HEK293T (cell line): Measurements from ENCODE around the gene MTERF4.

ENCODE experiments used
- CTCF ChIA-PET: fragments of 350-600 bp; formaldehyde crosslinking; extraction: SDS; loops from one replicate; lab custom pipeline; 2021; ENCODE audit warnings: antibody characterized with exemption, inconsistent platforms; lab: Yijun Ruan, JAX
- POLR2A ChIA-PET: fragments of 350-600 bp; formaldehyde crosslinking; extraction: SDS; loops from one replicate; lab custom pipeline; 2020; ENCODE audit warnings: antibody characterized with exemption, inconsistent platforms; lab: Yijun Ruan, JAX
- DNase-seq: peaks from one replicate; pipeline ENCODE4 v3.0.0; 2012; ENCODE audit warnings: mixed read lengths; ENCODE audit errors: extremely low spot score
- ARNT ChIP-seq: fragments of 450-650 bp; IDR thresholded peaks from 2 replicates; pipeline ENCODE4 v1.6.1; 2017; ENCODE audit warnings: mild to moderate bottlenecking
- BHLHE40 ChIP-seq: fragments of 450-650 bp; IDR thresholded peaks from 2 replicates; pipeline ENCODE4 v1.6.1; 2016; ENCODE audit warnings: mild to moderate bottlenecking, moderate library complexity, borderline replicate concordance
- CTBP1 ChIP-seq: fragments of 450-650 bp; IDR thresholded peaks from 2 replicates; pipeline ENCODE4 v1.6.1; 2016; ENCODE audit warnings: borderline replicate concordance
- ELF4 ChIP-seq: fragments of 450-650 bp; IDR thresholded peaks from 2 replicates; pipeline ENCODE4 v1.6.1; 2017; ENCODE audit warnings: antibody characterized with exemption
- FOXA1 ChIP-seq: fragments of 450-650 bp; IDR thresholded peaks from 2 replicates; pipeline ENCODE4 v1.6.1; 2016; ENCODE audit warnings: mild to moderate bottlenecking
- FOXK2 ChIP-seq: fragments of 450-650 bp; IDR thresholded peaks from 2 replicates; pipeline ENCODE4 v1.6.1; 2016; ENCODE audit warnings: mild to moderate bottlenecking
- FOXM1 ChIP-seq: fragments of 450-650 bp; IDR thresholded peaks from 2 replicates; pipeline ENCODE4 v1.6.1; 2017; ENCODE audit warnings: mild to moderate bottlenecking, borderline replicate concordance
- HDGF ChIP-seq: fragments of 450-650 bp; IDR thresholded peaks from 2 replicates; pipeline ENCODE4 v1.6.1; 2017; ENCODE audit warnings: antibody characterized with exemption, borderline replicate concordance
- L3MBTL2 ChIP-seq: fragments of 450-650 bp; conservative IDR thresholded peaks from 2 replicates; pipeline ENCODE4 v1.6.1; 2016; ENCODE audit warnings: mild to moderate bottlenecking
- LEF1 ChIP-seq: fragments of 450-650 bp; IDR thresholded peaks from 2 replicates; pipeline ENCODE4 v1.6.1; 2017; ENCODE audit warnings: mild to moderate bottlenecking, borderline replicate concordance
- NFRKB ChIP-seq: fragments of 450-650 bp; IDR thresholded peaks from 2 replicates; pipeline ENCODE4 v1.6.1; 2016; ENCODE audit warnings: mild to moderate bottlenecking, moderate library complexity
- PKNOX1 ChIP-seq: fragments of 450-650 bp; IDR thresholded peaks from 2 replicates; pipeline ENCODE4 v1.6.1; 2016
- SP1 ChIP-seq: fragments of 450-650 bp; IDR thresholded peaks from 2 replicates; pipeline ENCODE4 v1.6.1; 2017
- SUZ12 ChIP-seq: fragments of 450-650 bp; IDR thresholded peaks from 2 replicates; pipeline ENCODE4 v1.6.1; 2016; ENCODE audit warnings: mild to moderate bottlenecking
- TARDBP ChIP-seq: fragments of 450-650 bp; IDR thresholded peaks from 2 replicates; pipeline ENCODE4 v1.6.1; 2016
- ZNF384 ChIP-seq: fragments of 450-650 bp; IDR thresholded peaks from 2 replicates; pipeline ENCODE4 v1.6.1; 2016

MTERF4 gene

GRCh38 chr2:241066893-241067341, 35.2 kb downstream of the MTERF4 start:
- ChIA-PET CTCF (no interaction called here), POLR2A (no interaction called here)
- TF ChIP-seq LEF1 (no peak), ELF4 (no peak), FOXA1 (no peak), BHLHE40 (no peak)
- DNase-seq = no peak

GRCh38 chr2:241066171-241066892, 35.8 kb downstream of the MTERF4 start:
- DNase-seq = no peak
- ChIA-PET POLR2A (interaction anchor here (0.9 kb wide), 1 partner anchor 36 kb away, joined by 3 read pairs; no protein-coding TSS in a partner anchor), CTCF (no interaction called here)
- TF ChIP-seq SP1 (no peak), ZNF384 (no peak), SUZ12 (no peak), FOXA1 (no peak), PKNOX1 (no peak)

GRCh38 chr2:241065355-241065803, 36.7 kb downstream of the MTERF4 start:
- CTCF ChIA-PET = no interaction called here
- no peak for DNase-seq
- POLR2A ChIA-PET = interaction anchor here (0.9 kb wide), 1 partner anchor 37 kb away, joined by 3 read pairs; no protein-coding TSS in a partner anchor
- TF ChIP-seq ELF4 (no peak), PKNOX1 (no peak), HDGF (no peak), SUZ12 (no peak), CTBP1 (no peak), NFRKB (no peak), TARDBP (no peak), FOXK2 (no peak), SP1 (no peak), L3MBTL2 (no peak)

GRCh38 chr2:241064802-241065354, 37.2 kb downstream of the MTERF4 start:
- ChIA-PET POLR2A (no interaction called here), CTCF (no interaction called here)
- no peak for DNase-seq
- TF ChIP-seq TARDBP = no peak
- TF ChIP-seq HDGF = no peak
- TF ChIP-seq CTBP1 = no peak
- TF ChIP-seq LEF1 = no peak
- no peak for TF ChIP-seq SP1
- no peak for TF ChIP-seq L3MBTL2
- no peak for TF ChIP-seq ELF4
- no peak for TF ChIP-seq BHLHE40
- TF ChIP-seq SUZ12 = no peak
- TF ChIP-seq ARNT = no peak
- TF ChIP-seq FOXA1 = no peak
- no peak for TF ChIP-seq ZNF384
- no peak for TF ChIP-seq NFRKB
- TF ChIP-seq FOXM1 = no peak
- no peak for TF ChIP-seq FOXK2
- no peak for TF ChIP-seq PKNOX1

GRCh38 chr2:241064008-241064801, 37.9 kb downstream of the MTERF4 start:
- no peak for DNase-seq
- ChIA-PET CTCF (no interaction called here), POLR2A (no interaction called here)
- no peak for TF ChIP-seq LEF1
- no peak for TF ChIP-seq SUZ12
- no peak for TF ChIP-seq CTBP1
- TF ChIP-seq HDGF = no peak
- TF ChIP-seq NFRKB = no peak
- no peak for TF ChIP-seq TARDBP
- no peak for TF ChIP-seq SP1

GRCh38 chr2:241063587-241063986, 38.5 kb downstream of the MTERF4 start:
- ChIA-PET POLR2A (no interaction called here), CTCF (no interaction called here)
- DNase-seq = no peak
- TF ChIP-seq CTBP1 (no peak), SUZ12 (no peak), HDGF (no peak), ARNT (no peak), PKNOX1 (no peak), TARDBP (no peak), FOXA1 (no peak), FOXK2 (no peak), L3MBTL2 (no peak), LEF1 (no peak), ELF4 (no peak), ZNF384 (no peak), NFRKB (no peak), FOXM1 (no peak), BHLHE40 (no peak)
